HG02763 (cell line): ENCODE data around the gene NIBAN1.
"Not testable (repeated sequence)": the region's sequence is repeated elsewhere in the genome, so short reads cannot be mapped to it uniquely, and the experiment has no call there.

Experiments
- ATAC-seq: cut with Tn5 transposase; IDR thresholded peaks from one replicate; pipeline ENCODE4 v1.9.1; 2021; ENCODE audit warnings: mild to moderate bottlenecking, moderate library complexity; ENCODE audit not compliant: unreplicated experiment

NIBAN1 gene

DNA sequence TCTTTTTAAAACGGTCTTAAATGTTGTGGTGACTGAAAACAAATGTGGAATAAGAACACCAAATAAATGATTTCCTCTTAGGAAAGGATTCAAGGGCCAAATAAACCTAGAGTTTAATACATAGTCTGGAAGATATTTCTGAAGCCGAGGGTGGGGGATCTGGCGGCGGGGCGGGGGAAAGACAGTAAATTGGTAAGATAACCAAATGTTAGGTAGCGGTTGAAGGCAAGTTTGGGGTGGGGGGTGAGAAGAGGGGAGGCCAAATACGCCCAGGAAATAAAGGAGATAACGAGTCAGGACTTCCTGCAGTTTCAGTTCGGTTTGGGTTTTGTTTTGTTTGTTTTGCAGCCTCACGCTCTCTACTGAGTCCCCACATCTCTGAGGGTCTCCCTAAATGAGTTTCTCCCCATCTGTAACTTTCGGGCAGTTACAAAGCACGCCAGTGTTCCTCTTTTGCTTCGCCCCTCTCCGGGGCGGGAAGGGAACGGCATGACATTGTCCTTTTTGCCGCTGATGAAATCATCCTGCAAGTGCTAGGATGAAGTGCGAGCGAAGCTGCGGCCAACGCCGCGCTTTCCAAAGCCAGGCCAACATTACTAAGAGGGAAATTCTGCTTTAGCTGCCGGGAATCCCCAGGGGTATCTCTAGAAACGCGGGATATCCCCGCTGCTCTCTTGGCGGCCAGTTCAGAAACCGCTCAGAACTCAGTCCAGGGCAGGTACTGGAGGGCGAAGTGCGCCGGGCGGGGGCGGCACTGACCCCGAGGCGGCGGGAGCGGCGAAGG, 844 bp downstream of the NIBAN1 start:
- ATAC-seq: peak; percentile 71

GRCh38 chr1:184972315-184973055, 1.8 kb downstream of the NIBAN1 start:
- no peak for ATAC-seq

DNA sequence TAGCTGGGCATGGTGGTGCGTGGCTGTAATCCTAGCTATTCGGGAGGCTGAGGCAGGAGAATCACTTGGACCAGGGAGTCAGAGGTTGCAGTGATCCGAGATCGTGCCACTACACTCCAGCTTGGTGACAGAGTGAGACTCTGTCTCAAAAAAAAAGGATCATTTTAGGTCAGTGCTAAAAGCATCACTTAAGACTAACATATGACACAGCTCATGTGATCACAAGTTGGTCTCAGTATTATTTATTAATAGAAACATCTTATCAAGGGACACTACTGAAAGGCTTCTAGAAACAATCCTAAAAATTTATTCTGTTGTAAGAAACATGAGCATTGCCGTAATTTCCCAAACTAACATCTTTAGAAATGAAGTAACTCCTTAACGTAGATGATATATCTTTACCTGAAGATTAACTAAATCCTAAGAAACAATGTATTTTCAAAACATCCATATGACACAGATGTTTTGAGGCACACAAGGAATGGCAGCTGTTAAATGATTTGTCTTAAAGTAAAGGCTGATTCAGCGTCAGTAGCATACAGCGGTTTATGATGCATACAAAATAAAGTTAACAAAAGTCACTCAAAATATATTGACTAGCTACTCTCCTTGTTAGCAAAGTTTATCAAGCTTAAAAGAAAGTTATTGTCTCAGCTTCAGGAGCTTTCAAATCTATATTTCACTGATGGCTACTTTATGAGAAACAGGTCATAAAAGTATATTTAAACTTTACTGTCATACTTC, 2.6 kb downstream of the NIBAN1 start:
- ATAC-seq: no peak

GRCh38 chr1:184970691-184971161, 3.6 kb downstream of the NIBAN1 start:
- ATAC-seq: no peak

DNA sequence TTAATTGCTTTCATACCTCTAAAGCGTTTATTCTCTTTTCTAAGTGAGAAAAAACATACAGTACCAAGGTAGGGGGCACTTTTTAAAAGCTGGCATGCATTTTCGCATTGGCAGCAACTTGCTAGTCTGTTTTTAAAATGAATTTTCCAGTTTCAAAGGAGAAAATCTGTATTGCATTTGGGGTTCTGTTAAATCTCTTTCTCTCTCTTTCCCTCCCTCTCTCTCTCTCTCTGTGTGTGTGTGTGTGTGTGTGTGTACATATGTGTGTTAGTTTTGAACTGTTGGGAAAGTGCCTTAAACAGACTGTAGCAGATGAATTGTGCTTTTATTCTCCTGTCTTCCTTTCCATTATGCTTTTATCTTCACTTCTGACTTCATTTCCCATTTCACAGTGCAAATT, 7.3 kb downstream of the NIBAN1 start:
- ATAC-seq: no peak

DNA sequence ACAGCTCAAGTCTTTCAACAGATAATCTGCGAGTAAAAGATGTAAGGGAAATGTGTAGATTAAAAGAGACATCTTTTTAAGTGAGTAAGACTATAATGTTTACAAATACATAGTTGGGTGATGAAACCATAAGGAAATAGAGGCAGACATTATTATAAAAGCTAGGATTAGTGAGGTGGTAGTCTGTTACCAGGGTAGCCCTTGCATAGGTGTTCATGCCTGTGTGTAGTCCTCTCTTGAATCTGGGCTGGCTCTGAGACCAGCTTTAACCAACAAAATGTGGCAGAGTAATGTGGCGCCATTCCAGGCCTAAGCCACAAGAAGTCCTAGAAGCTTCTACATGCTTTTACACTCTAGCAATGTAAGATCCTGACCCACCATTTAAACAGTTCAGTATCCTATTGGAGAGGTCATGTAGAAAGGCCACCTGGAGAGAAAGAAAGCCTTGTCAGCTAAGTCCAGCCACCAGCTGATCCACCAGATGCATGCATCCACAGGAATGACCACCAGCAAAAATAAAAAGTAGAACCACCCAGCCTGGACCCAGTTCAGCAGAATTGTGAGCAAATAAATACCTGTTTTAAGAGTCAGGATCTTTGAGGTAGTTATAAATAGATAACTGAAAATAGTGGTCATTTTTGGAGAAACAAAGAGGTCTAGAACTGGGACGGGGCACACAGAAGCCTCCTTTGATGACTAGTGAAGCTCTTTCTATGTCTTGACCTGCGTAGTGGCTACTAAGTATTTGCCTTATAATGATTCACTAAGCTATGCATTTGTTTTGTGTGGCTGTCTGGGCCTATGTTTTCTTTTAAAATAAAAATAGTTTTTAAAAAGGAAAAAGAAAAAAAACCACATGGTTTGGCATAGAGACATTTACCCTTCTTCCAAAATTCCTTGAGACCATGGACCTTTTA, 8.1 kb downstream of the NIBAN1 start:
- ATAC-seq: no peak

DNA sequence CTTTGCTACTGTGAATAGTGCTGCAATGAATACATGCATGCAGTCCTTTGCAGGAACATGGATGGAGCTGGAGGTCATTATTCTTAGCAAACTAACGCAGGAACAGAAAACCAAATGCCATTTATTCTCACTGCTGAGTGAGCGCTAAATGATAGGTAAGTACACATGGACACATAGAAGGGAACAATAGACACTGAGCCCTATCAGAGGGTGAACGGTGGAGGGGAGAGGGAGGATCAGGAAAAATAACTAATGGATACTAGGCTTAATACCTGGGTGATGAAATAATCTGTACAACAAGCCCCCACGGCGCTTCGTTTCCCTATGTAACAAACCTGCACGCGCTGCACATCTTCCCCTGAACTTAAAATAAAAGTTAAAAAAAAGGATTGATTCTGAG, 8.9 kb downstream of the NIBAN1 start:
- ATAC-seq: no peak

- no peak for ATAC-seq
Measured at GRCh38 chr1:184959626-184960025, 14.7 kb downstream of the NIBAN1 start.

GRCh38 chr1:184958554-184959353, 15.6 kb downstream of the NIBAN1 start:
- ATAC-seq: no peak

DNA sequence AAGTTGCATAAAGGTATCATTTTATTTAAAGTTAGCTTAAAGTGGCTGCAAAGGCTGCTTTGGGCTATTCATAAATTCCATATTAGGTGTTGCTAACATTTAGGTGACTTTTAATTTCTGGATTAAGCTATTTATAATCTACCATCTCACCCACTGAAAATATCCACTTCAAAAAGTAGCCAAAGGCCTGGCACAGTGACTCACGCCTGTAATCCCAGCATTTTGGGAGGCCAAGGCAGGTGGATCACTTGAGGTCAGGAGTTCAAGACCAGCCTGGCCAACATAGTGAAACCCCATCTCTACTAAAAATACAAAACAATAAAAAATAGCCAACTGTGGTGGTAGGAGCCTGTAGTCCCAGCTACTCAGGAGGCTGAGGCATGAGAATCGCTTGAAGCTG, 16.4 kb downstream of the NIBAN1 start:
- not testable (repeated sequence) for ATAC-seq

DNA sequence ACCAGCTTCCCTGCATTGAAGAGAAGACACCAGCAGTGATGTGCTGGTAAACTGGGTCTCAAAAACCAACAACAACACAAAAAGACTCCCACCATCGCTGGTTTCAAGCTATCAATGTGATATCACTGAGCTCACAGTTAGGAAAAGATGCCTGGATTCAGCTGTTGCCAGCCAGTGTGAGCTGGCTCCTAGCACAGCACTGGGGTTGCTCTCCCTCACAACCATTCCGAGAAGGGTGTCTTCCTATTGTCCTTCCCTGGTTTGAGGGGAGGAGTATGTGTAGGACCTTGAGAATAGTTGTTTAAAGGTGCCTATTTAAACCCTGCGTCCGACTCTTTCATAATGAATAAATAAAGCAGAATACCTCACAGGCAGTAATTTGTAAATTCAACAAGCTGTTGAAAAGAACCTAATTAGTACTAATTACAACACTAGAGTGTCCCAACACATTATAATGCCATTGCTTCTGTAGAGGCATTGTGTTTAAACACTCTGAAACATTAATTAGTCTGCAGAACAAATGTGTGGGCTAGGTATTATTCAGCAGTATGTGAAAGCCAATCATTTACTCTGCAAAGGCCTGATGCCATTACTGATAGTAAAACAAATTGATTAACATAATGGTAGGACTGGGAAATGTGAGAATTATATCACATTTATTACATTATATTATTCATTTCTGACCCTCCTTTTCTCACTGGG, 17.2 kb downstream of the NIBAN1 start:
- ATAC-seq: no peak

DNA sequence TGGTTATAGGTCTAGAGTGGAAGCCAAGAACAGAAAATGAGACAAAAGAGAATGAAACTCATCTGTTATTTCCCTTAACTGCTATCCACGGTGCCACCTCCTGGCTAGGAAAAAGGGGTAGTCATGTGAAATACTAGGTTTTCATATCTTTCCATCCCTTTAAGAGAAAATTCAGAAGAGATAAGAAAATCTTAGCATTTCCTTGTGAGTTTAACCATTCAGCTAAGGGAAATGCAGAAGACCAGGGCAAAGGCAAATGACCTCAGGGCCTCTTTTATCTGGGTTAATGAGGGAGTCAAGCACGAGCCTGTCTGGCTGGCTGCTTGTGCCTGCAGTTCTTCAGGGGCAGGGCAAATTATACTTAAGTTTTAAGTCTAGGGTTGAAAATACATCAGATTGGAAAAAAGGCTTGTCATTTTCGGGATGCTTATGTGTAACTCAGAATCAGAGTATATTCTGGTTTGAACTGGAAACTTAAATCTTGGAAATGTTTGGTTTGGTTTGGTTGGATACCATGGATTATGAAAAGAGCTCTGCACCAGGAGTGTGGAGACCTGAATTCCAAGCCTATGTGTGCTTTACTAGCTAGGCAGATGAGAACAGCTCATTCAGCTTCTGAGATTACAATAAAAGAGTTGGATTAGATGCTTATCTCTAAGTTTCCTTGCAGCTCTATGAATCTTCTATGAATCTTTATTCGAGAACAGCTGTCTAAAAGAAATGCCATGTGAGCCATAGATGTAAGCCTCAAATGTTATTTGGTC, 19.9 kb downstream of the NIBAN1 start:
- ATAC-seq: no peak

GRCh38 chr1:184953600-184954219, 20.6 kb downstream of the NIBAN1 start:
- no peak for ATAC-seq

DNA sequence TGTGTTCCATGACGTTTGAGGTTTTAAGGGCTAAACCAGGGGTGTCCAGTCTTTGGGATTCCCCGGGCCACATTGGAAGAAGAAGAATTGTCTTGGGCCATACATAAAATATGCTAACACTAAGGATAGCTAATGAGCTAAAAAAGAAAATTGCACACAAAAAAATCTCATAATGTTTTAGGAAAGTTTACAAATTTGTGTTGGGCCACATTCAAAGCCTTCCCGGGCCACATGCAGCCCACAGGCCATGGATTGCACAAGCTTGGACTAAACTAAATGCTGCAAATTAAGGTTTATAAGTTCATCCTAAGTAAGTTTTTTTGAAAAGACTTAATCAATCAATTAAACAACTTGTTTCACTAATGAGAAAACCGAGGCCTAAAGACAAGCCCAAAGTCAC, 21.9 kb downstream of the NIBAN1 start:
- no peak for ATAC-seq

- no peak for ATAC-seq
Measured at GRCh38 chr1:184951788-184952187, 22.5 kb downstream of the NIBAN1 start.

DNA sequence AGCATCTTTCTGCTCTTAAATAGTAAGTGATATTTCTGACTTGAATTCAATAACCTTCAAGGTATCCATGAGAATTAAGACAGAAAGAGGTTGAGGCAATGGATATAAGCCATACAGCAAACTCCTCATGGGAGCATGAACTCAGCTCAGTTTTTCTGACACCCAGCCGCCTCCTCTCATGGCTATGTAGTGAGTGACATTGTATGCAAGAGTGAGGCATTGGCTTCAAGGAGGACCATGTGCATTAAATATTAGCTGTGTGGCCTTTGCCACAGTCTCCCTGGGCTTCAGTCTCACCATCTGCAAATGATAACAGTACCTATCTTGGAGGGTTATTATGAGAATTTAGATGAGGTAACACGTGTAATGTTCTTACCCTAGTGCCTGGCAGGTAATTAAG, 23.4 kb downstream of the NIBAN1 start:
- no peak for ATAC-seq

- no peak for ATAC-seq
Measured at GRCh38 chr1:184950227-184950626, 24.1 kb downstream of the NIBAN1 start.
